ENCODE results near the gene NTM. TPM values are rescaled to one million over a fixed set of nuclear protein-coding genes. Genes with fewer than 3 reads are reported as not detected.

Gene NTM
- total RNA-seq, 1 experiment from 2014 or later: 9.9 TPM

DNA sequence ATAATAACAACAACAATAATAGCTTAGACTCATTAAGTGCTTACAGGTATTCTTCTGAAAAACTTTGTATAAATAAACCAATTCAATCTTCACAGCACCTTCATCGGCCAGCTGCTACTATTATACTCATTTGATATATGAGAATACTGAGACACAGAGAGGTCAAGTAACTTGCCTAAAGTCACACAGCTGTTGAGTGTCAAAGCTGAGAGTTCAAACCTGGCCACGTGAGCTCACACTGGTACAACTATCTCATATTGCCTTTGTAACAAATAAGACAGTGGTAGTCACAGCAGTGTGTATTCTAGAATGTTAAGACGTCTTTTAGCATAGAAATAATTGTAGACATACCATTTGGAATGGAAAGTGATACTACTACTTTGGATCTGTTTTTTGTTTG lies 268.5 kb downstream of the NTM start:
- Mint-ChIP-seq H3K36me3 (ENCODE audit: insufficient read depth in 1 of 3, low read depth in 3 of 3) (no peaks in the 10 kb centered on the region), H3K9me3 (no peaks in the 10 kb centered on the region), H3K27ac (no peak overlapping the region), H3K4me3 (no peak overlapping the region), H3K4me1 (peaks cover 41 to 52% of the 10 kb centered on the region in 2 experiments), H3K27me3 (ENCODE audit: low read depth) (no peaks in the 10 kb centered on the region)
- Histone ChIP-seq H4K20me1 (ENCODE audit: control insufficient read depth, insufficient read depth, insufficient read length) (no peaks in the 10 kb centered on the region), H3K4ac (ENCODE audit: low read depth, low read length) (no peak overlapping the region), H3K23ac (ENCODE audit: insufficient read length, low read depth, low read length) (no peak overlapping the region), H3K14ac (ENCODE audit: insufficient read depth, low read length) (no peak overlapping the region), H3K9ac (ENCODE audit: extremely low read depth, insufficient read length, low read length) (no peak overlapping the region), H2AFZ (ENCODE audit: low read length) (no peak overlapping the region), H3K79me1 (ENCODE audit: insufficient read depth, low read depth, low read length, poor library complexity, severe bottlenecking) (no peaks in the 10 kb centered on the region), H3K56ac (ENCODE audit: insufficient read length, low read depth, low read length) (no peak overlapping the region), H4K8ac (replicated peaks; ENCODE audit: insufficient read length, low read depth, low read length) (no peak overlapping the region), H3K23me2 (ENCODE audit: insufficient read length, low read depth, low read length, poor library complexity, severe bottlenecking) (no peaks in the 10 kb centered on the region), H3K4me1 (ENCODE audit: insufficient read depth, low read length) (peaks cover 15% of the 10 kb centered on the region; the same call in 1 of the 2 replicates), H3K4me2 (ENCODE audit: insufficient read depth, insufficient read length, low read length) (no peak overlapping the region), H4K5ac (ENCODE audit: insufficient read length, low read depth, low read length) (no peak overlapping the region), H2AK5ac (ENCODE audit: insufficient read length, low read length) (no peak overlapping the region), H3K9me3 (ENCODE audit: control insufficient read depth, low read depth, low read length) (no peaks in the 10 kb centered on the region), H3K79me2 (ENCODE audit: insufficient read depth, low read length) (no peaks in the 10 kb centered on the region), H3T11ph (ENCODE audit: low read length) (no peak overlapping the region), H3K27ac (ENCODE audit: insufficient read length, low read depth, low read length) (no peak overlapping the region), H3K18ac (ENCODE audit: insufficient read length, low read depth, low read length) (no peak overlapping the region), H2BK12ac (ENCODE audit: insufficient read length, low read depth, low read length) (no peak overlapping the region), H4K91ac (ENCODE audit: insufficient read length, low read depth, low read length) (no peak overlapping the region), H3K27me3 (ENCODE audit: insufficient read depth, low read length) (no peaks in the 10 kb centered on the region), H2BK15ac (ENCODE audit: low read depth, low read length) (no peak overlapping the region), H2BK120ac (ENCODE audit: low read depth, low read length, poor library complexity, severe bottlenecking) (no peak overlapping the region), H2BK5ac (ENCODE audit: insufficient read length, low read length) (no peak overlapping the region), H2BK20ac (ENCODE audit: low read depth, low read length, poor library complexity, severe bottlenecking) (no peak overlapping the region)
- WGBS (ENCODE audit: extremely low coverage, insufficient read length, low lambda C conversion rate): no CpG with 5 or more reads among the region's 3 CpGs
- TF ChIP-seq, protein P1, sequence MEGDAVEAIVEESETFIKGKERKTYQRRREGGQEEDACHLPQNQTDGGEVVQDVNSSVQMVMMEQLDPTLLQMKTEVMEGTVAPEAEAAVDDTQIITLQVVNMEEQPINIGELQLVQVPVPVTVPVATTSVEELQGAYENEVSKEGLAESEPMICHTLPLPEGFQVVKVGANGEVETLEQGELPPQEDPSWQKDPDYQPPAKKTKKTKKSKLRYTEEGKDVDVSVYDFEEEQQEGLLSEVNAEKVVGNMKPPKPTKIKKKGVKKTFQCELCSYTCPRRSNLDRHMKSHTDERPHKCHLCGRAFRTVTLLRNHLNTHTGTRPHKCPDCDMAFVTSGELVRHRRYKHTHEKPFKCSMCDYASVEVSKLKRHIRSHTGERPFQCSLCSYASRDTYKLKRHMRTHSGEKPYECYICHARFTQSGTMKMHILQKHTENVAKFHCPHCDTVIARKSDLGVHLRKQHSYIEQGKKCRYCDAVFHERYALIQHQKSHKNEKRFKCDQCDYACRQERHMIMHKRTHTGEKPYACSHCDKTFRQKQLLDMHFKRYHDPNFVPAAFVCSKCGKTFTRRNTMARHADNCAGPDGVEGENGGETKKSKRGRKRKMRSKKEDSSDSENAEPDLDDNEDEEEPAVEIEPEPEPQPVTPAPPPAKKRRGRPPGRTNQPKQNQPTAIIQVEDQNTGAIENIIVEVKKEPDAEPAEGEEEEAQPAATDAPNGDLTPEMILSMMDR (conservative IDR thresholded peaks at IDR 0.05): no peak
- no peak for DNase-seq
